ENCODE measurements around the gene GNB2.

GNB2 gene

GRCh38 chr7:100726996-100727761, 53.6 kb downstream of the GNB2 start:
- peak; percentile 72 for DNase-seq (ENCODE audit: low spot score)

DNA sequence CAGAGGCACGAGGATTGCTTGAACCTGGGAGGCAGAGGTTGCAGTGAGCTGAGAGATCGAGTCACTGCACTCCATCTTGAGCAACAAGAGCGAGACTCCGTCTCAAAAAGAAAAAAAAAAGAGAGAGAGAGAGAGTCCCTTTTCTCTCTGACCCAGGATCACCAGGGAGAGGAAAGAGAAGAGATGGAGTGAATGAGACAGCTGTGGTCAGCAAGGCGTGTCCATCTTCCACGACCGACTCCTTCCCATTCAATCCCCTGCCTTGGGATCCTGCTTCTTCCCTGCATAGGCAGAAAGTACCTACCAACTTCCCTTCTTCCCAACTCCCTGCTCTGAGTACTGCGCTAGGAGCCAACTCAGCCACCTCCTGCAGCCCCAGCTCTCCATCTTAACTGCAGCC, 54.7 kb downstream of the GNB2 start:
- DNase-seq (ENCODE audit: low spot score) = no peak
